ENCODE data around the gene SNX25. TPM values are rescaled to one million over a fixed set of nuclear protein-coding genes. Genes with fewer than 3 reads are reported as not detected.

SNX25 gene
- polyA plus RNA-seq, 1 donor from 2014 or later: 6.4 TPM

DNA sequence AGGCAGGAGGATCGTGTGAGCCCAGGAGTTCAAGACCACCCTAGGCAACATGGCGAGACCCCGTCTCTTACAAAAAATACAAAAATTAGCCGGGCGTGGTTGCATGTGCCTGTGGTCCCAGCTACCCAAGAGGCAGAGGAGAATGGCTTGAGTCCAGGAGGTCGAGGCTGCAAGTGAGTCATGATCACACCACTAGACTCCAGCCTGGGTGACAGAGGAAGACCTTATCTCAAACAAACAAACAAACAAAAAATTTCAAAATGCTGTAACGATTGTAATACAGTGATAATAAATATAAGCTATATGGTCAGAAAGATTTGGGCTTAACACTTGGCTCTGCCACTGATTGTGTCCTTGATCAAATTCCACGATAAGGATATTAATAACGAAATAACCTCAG lies 42.2 kb upstream of the SNX25 start:
- no peaks in the 10 kb centered on the region for H3F3A ChIP-seq (ENCODE audit: insufficient read depth, low read length, poor library complexity, severe bottlenecking)
- TF ChIP-seq RAD21 (conservative IDR thresholded peaks at IDR 0.05) (no peak), TAF1 (IDR thresholded peaks at IDR 0.05; ENCODE audit: low read depth) (no peak), SMC3 (conservative IDR thresholded peaks at IDR 0.05; ENCODE audit: poor library complexity) (no peak), MXI1 (conservative IDR thresholded peaks at IDR 0.05; ENCODE audit: poor library complexity, severe bottlenecking) (no peak), EP300 (conservative IDR thresholded peaks at IDR 0.05; ENCODE audit: poor library complexity, severe bottlenecking) (no peak), POLR2AphosphoS5 (IDR thresholded peaks at IDR 0.05) (no peak), EZH2 (IDR thresholded peaks at IDR 0.05; ENCODE audit: borderline replicate concordance, insufficient read depth, low read length, poor library complexity, severe bottlenecking) (no peak)
- TF ChIP-seq, protein P1, sequence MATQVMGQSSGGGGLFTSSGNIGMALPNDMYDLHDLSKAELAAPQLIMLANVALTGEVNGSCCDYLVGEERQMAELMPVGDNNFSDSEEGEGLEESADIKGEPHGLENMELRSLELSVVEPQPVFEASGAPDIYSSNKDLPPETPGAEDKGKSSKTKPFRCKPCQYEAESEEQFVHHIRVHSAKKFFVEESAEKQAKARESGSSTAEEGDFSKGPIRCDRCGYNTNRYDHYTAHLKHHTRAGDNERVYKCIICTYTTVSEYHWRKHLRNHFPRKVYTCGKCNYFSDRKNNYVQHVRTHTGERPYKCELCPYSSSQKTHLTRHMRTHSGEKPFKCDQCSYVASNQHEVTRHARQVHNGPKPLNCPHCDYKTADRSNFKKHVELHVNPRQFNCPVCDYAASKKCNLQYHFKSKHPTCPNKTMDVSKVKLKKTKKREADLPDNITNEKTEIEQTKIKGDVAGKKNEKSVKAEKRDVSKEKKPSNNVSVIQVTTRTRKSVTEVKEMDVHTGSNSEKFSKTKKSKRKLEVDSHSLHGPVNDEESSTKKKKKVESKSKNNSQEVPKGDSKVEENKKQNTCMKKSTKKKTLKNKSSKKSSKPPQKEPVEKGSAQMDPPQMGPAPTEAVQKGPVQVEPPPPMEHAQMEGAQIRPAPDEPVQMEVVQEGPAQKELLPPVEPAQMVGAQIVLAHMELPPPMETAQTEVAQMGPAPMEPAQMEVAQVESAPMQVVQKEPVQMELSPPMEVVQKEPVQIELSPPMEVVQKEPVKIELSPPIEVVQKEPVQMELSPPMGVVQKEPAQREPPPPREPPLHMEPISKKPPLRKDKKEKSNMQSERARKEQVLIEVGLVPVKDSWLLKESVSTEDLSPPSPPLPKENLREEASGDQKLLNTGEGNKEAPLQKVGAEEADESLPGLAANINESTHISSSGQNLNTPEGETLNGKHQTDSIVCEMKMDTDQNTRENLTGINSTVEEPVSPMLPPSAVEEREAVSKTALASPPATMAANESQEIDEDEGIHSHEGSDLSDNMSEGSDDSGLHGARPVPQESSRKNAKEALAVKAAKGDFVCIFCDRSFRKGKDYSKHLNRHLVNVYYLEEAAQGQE (IDR thresholded peaks at IDR 0.05; ENCODE audit: borderline replicate concordance): no peak
- TF ChIP-seq, protein P2, sequence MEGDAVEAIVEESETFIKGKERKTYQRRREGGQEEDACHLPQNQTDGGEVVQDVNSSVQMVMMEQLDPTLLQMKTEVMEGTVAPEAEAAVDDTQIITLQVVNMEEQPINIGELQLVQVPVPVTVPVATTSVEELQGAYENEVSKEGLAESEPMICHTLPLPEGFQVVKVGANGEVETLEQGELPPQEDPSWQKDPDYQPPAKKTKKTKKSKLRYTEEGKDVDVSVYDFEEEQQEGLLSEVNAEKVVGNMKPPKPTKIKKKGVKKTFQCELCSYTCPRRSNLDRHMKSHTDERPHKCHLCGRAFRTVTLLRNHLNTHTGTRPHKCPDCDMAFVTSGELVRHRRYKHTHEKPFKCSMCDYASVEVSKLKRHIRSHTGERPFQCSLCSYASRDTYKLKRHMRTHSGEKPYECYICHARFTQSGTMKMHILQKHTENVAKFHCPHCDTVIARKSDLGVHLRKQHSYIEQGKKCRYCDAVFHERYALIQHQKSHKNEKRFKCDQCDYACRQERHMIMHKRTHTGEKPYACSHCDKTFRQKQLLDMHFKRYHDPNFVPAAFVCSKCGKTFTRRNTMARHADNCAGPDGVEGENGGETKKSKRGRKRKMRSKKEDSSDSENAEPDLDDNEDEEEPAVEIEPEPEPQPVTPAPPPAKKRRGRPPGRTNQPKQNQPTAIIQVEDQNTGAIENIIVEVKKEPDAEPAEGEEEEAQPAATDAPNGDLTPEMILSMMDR (IDR thresholded peaks at IDR 0.05; ENCODE audit: poor library complexity, severe bottlenecking): no peak
- no peaks in the 10 kb centered on the region for H4K20me1 ChIP-seq (ENCODE audit: insufficient read depth)

DNA sequence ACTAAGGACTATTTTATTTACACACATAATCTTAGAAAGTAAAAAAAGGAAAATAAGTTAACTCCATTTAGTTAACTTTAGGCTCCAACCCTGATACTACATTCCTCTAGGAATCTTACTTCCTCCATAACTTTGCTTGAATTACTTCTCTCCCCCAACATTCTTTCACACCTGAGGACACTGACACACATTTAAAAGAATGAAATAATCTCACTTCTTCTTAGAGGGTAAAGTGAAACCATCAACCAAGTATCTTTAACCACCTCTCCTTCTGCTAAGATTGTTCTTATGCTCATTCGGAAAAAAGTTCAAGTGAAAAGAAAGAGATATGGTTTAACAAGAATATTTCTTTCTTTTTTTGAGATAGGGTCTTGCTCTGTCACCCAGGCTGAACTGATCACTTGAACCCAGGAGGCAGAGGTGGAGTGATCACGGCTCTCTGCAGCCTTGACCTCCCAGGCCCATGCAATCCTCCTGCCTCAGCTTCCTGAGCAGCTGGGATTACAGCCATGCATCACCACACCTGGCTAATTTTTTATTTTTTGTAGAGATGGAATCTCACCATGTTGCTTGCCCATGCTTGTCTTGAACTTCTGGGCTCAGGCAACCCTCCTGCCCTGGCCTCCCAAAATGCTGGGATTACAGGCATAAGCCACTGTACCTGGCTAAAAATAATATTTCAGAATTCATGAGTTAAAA lies 37.9 kb upstream of the SNX25 start:
- no peak overlapping the region for H3K9ac ChIP-seq (ENCODE audit: low read length)
- no peak for TF ChIP-seq EP300 (conservative IDR thresholded peaks at IDR 0.05; ENCODE audit: poor library complexity, severe bottlenecking)
- TF ChIP-seq RAD21 (conservative IDR thresholded peaks at IDR 0.05): no peak
- TF ChIP-seq EZH2 (IDR thresholded peaks at IDR 0.05; ENCODE audit: borderline replicate concordance, insufficient read depth, low read length, poor library complexity, severe bottlenecking): no peak
- TF ChIP-seq, protein P2 (IDR thresholded peaks at IDR 0.05; ENCODE audit: poor library complexity, severe bottlenecking): no peak
- TF ChIP-seq TAF1 (IDR thresholded peaks at IDR 0.05; ENCODE audit: low read depth): no peak
- TF ChIP-seq, protein P1 (IDR thresholded peaks at IDR 0.05; ENCODE audit: borderline replicate concordance): no peak
- TF ChIP-seq SMC3 (conservative IDR thresholded peaks at IDR 0.05; ENCODE audit: poor library complexity): no peak
- peak overlapping the region; percentile 41 for H3K27ac ChIP-seq (ENCODE audit: low read length)

More for the DNA sequence above, 42.2 kb upstream of the SNX25 start:
- Histone ChIP-seq H3K36me3 (ENCODE audit: insufficient read depth, low read length) (no peaks in the 10 kb centered on the region), H2AFZ (ENCODE audit: low read depth, low read length) (no peak overlapping the region), H3K4me2 (ENCODE audit: low read length) (no peak overlapping the region), H3K9me3 (ENCODE audit: low read length) (no peaks in the 10 kb centered on the region), H3K9me2 (ENCODE audit: insufficient read depth, low read length) (no peaks in the 10 kb centered on the region), H3K9ac (ENCODE audit: low read length) (no peak overlapping the region), H3K27me3 (ENCODE audit: insufficient read depth, low read depth, low read length) (no peaks in the 10 kb centered on the region), H3K27ac (ENCODE audit: low read length) (no peak overlapping the region), H3K4me3 (ENCODE audit: low read length) (no peak overlapping the region), H3K79me2 (replicated peaks; ENCODE audit: insufficient read depth, low read length) (no peaks in the 10 kb centered on the region)

More for the DNA sequence above, 37.9 kb upstream of the SNX25 start:
- H2AFZ ChIP-seq (ENCODE audit: low read depth, low read length): no peak overlapping the region
- H3K36me3 ChIP-seq (ENCODE audit: insufficient read depth, low read length): no peaks in the 10 kb centered on the region
- H3F3A ChIP-seq (ENCODE audit: insufficient read depth, low read length, poor library complexity, severe bottlenecking): no peaks in the 10 kb centered on the region
- no peaks in the 10 kb centered on the region for H3K9me3 ChIP-seq (ENCODE audit: low read length)
- no peaks in the 10 kb centered on the region for H3K27me3 ChIP-seq (ENCODE audit: insufficient read depth, low read depth, low read length)
- H3K79me2 ChIP-seq (replicated peaks; ENCODE audit: insufficient read depth, low read length): no peaks in the 10 kb centered on the region
- no peaks in the 10 kb centered on the region for H4K20me1 ChIP-seq (ENCODE audit: insufficient read depth)
- H3K9me2 ChIP-seq (ENCODE audit: insufficient read depth, low read length): no peaks in the 10 kb centered on the region
- no peak overlapping the region for H3K4me3 ChIP-seq (ENCODE audit: low read length)
- no peak overlapping the region for H3K4me2 ChIP-seq (ENCODE audit: low read length)

Data from neural cell (in vitro differentiated cells).